HG03571 (cell line): ENCODE data around the gene TBL3.
"Not testable (repeated sequence)": the region's sequence is repeated elsewhere in the genome, so short reads cannot be mapped to it uniquely, and the experiment has no call there.

ENCODE experiments used
- ATAC-seq: cut with Tn5 transposase; IDR thresholded peaks from one replicate; pipeline ENCODE4 v1.9.1; 2021; ENCODE audit not compliant: unreplicated experiment

The TBL3 gene

DNA sequence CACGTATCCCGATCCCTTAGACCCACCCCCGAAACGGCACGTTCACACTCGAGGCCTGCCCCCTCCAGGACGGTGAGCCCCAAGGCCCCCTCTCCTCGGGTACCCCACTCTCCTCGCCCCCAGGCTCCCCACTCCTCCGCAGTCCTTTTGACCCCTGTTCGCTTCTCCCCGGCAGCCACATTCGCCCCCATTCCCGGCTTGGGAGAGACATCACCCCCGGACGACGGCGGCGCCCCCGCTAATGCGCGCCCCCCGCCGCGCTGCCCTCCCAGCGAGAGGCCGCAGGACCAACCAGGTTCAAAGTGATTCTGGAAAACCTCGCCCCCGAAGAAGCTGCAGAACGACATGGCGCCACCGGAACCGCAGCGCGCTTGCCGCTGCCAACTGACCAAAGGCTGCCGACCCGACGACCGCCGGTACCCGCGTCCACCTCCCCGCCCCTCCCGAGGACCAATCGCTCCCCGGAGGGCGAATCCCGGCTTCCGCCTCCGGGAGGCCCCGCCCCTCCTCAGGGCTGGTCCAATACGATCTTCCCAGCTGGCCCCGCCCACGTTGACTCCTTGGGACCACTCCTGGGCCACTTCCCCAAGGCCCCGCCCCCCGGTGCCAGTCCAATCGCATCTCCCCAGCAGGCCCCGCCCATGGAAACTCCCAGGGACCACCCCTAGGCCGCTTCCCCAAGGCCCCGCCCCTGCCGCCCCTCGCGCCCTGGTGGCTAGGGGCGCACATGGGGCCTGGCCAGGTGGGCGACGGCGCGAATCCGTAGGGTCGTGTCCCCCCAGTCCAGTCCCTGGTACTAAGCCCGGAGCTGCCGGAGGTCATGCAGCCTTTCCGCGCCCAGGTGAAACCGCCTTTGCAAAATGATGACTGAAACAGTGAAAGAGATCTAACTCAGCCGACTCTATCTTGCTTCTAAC, 28.8 kb upstream of the TBL3 start, which contains the start of gene MSRB1:
TSS of gene MSRB1 (minus strand) at position 390 of the 917 bp plus-strand sequence. CDS start at position 347, 43 bp downstream.
- peak; percentile 86 for ATAC-seq

DNA sequence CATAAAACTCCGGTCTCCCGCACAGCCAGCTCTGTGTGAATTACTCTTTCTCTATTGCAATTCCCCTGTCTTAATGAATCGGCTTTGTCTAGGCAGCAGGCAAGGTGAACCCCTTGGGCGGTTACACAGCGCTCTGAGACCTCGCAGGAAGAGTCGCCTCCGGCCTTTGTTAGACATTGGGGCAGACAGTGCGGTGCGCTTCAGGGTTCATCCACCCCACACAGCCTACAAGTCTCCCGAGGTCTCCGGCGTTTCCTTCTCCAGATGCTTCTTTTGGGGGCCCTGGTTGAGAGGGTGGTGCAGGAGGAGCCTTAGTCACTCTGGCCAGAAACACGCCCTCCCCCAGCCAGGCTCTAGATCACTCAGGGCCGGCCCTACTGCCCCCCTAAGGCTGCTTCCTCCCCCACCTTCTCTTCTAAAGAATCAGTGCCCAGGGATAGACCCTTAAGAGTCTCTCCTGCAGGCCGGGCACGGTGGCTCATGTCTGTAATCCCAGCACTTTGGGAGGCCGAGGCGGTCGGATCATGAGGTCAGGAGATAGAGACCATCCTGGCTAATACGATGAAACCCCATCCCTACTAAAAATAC, 27.1 kb upstream of the TBL3 start:
- ATAC-seq: no peak

DNA sequence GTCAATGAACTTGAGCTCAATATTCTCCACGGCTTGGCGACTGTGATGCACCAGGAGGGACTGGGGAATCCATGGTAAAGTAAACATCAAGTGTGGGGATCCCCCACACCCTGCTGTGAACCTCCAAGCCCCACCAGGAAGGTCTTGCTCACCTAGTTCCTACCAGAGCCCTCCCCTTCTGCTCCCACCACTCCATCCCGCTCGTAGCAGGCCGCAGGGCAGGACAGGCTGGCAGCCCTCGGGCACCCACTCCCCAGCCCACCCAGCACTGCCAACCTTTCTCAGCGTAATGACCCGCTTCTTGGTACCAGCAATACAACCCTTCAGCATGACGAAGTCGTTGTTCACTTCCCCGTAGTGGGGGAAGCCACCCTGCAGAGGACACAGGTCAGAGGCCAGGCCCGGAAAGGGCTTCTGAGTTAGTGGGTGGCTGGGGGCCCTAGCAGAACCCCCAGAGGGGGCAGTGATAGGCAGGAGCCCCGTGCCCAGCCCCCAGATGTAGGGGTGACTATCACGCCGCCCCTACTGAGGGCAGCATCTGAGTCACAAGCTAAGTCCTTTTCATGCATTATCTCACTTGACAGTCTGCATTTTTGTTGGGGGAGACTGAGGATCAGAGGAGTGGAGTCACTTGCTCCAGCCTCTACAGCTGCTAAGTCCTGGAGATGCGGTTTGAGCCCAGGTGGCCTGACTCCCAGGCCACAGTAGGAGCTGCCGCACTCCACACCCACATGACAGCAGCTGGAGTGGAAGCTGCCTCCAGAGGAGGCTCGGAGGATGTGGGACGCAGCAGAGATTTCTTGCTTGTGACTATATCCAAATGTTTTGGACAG, 26.1 kb upstream of the TBL3 start:
- ATAC-seq: no peak

DNA sequence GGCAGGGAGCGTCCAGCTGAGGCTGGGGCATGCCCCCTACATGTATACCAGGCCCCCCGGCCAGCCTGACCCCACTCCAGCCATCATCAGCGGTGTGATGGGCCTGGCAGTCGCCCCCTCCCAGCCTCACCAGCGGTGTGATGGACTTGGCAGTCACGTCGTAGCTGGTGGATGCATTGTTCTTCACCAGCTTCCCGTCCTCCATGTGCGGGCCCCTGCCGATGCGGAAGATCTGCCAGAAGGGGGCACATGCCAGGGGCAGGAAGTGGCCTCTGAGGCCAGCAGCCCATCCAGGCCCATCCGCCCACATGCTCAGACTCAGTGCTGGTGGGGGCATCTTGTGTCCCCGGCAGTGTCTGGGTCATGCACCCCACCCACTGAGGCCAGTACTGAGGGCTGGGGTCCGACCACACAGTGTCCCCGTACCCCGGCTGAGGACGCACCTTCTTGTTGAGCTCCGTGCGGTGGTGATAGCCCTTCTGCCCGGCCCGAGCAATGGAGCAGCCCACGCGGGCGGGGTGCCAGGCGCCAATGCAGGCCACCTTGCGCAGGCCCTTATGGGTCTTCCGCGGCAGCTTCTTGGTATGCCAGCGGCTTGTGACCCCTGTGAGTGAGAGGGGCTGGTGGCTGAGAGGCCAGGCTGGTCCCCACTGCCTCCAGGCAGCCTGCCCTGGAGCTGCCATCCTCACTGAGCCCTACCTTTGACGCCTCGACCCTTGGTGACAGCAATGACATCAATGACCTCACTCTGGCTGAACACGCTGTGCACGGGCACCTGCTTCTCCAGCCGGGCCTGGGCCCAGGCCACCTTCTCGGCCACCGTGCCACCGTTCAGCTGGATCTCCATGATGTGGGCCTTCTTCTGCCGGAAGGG, 25.1 kb upstream of the TBL3 start:
- no peak for ATAC-seq

DNA sequence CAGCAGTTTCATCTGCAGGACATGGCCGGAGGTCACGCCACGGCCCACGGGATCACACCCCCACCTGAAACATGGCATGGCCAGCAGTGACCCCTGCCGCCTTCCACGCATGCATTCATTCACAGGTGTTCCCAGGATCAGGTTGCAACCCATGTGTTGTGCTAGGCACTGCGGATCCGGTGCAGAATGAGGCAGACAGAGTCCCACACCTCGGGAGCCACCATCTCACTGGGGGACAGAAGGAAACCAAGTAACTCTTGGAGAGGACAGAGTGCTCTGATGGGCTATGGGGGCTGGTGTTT, 24.5 kb upstream of the TBL3 start:
- no peak for ATAC-seq

DNA sequence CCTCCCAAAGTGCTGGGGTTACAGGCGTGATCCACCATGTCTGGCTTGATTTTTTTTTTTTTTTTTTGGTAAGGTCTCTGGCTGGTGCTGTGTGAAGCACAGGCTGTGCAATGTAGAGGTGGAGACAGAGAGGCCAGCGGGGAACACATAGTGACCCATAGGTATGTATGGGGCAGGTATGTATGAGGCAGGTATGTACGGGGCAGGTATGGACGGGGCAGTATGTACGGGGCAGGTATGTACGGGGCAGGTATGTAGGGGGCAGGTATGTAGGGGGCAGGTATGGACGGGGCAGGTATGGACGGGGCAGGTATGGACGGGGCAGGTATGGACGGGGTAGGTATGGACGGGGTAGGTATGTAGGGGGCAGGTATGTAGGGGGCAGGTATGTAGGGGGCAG, 22.3 kb upstream of the TBL3 start:
- ATAC-seq: no peak

DNA sequence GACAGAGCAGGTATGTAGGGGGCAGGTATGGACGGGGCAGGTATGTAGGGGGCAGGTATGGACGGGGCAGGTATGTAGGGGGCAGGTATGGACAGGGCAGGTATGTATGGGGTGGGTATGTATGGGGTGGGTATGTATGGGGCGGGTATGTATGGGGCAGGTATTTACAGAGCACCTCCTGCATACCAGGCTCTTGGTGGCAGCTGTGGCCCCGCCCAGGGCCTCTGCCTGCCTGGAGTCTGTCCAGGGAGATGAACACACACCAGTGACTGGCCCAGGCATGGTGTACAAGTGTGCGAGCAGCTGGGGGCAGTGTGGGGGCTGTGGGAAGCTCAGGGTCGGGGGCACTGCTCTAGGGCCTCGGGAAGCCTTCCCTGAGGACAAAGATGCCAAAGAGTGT, 21.8 kb upstream of the TBL3 start:
- no peak for ATAC-seq

DNA sequence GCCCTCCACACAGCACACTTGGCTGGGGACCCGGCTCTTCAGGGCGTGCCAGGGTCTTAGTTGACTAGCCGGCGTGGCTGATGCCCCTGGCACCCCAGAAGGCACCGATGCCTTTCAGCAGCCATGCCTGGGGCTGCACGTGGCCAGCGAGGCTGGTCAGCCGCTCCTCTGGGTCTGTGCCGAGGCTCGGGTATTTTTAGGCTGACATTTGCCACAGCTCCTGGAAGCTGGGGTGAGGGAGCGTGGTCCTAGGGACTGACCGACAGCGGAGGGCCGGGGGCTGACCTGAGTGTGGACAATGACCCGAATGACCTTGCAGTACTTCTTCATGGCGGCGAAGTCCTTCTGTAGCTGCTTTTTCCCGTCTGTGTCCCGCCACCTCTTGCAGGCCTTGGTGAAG, 21.3 kb upstream of the TBL3 start:
- no peak for ATAC-seq

DNA sequence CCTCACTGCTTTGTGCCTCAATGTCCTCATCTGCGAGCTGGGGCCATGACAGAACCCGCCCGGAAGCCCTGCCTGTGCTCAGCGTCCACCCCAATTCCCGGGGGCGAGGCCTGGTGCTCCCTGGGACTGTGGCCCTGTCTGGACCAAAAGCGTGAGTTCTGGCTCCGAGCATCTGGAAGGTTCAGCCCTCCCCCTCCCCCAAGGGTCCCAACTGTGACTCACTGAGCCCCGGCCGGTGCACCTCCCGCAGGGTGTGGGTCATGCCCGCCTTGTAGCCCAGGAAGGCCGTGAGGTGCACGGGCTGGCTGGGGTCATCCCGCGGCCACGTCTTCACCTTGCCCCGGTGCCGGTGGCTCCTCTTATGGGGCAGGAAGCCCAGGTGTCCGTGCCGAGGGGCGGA, 18.1 kb upstream of the TBL3 start:
- no peak for ATAC-seq

DNA sequence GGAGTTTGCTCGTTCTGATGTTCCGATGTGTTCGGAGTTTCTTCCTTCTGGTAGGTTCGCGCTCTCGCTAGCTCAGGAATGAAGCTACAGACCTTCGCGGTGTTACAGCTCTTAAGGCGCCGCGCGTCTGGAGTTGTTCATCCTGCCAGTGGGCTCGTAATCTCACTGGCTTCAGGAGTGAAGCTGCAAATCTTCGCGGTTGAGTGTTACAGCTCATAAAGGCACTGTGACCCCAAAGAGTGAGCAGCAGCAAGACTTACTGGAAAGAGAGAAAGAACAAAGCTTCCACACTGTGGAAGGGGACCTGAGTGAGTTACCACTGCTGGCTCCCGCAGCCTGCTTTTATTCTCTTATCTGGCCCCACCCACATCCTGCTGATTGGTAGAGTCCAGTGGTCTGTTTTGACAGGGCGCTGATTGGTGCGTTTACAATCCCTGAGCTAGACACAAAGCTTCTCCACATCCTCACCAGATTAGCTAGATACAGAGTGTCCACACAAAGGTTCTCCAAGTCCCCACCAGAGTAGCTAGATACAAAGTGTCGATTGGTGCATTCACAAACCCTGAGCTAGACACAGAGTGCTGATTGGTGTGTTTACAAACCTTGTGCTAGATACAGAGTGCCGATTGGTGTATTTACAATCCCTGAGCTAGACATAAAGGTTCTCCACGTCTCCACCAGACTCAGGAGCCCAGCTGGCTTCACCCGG, 14.3 kb upstream of the TBL3 start:
- not testable (repeated sequence) for ATAC-seq

DNA sequence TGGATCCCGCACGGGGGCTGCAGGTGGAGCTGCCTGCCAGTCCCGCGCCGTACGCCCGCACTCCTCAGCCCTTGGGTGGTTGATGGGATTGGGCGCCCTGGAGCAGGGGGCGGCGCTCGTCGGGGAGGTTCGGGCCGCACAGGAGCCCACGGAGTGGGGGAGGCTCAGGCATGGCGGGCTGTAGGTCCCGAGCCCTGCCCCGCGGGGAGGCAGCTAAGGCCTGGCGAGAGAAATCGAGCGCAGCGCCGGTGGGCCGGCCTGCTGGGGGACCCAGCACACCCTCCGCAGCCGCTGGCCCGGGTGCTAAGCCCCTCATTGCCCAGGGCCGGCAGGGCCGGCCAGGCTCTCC, 13.7 kb upstream of the TBL3 start:
- ATAC-seq: not testable (repeated sequence)

DNA sequence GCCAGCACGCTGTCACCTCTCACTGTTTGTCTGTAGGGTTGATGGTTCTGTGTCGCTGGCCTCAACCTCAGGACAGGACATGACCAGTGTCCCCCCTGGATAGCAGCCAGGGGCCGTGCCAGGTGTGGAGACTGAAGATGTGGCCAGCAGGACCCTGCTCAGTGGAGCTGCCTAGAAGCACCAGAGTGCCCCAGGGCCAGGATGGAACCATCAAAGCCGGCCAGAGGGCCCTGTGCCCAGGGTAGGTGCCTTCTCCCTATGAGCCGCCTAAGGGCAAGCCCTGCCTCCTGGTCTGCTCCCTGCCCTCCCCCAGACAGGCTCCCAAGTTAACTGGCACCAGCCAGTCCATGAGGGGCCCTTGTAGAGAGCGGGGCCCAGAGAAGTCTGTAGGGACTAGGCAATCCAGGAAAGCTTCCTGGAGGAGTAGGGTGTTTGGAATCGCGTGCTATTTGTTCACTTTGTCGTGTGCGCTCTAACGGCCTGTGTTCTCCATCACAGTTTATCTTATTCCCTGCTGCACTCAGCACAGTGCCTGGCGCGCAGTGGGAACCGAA, 13.1 kb upstream of the TBL3 start:
- ATAC-seq: no peak

DNA sequence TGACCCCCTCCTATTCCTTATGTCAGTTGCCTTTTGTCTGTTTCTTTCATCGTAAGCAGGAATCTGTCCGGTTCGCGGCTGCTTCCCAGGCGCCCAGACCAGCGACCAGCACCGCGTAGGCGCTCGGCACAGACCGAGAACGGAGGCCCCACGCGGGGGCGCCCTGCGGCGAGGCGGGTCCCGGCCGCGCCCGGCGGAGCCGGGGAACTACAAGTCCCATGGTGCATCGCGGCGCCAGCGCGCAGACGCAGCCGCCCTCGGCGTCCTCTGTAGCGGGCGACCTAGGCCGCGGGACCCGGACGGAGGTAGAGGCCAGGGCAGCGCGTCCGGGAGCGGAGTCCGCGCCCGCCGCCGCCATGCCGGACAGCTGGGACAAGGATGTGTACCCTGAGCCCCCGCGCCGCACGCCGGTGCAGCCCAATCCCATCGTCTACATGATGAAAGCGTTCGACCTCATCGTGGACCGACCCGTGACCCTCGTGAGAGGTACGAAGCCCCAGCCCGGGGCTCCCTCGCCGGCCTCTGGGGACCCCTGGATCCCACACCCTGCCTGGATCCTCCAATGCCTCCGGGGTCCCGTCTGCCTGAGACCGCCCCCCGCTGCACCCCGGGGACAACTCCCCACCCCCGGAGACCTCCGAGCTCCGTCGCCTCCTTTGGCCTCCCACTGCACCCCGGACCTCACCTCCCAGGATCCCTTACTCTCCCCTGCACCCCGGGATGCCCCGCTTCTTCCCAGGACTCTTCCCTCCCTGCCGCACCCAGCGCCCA, 12.4 kb upstream of the TBL3 start, which contains the start of gene NDUFB10:
TSS of gene NDUFB10 (plus strand) at position 270 of the 771 bp plus-strand sequence. CDS start at position 357, 87 bp downstream.
- ATAC-seq: peak; percentile 48

DNA sequence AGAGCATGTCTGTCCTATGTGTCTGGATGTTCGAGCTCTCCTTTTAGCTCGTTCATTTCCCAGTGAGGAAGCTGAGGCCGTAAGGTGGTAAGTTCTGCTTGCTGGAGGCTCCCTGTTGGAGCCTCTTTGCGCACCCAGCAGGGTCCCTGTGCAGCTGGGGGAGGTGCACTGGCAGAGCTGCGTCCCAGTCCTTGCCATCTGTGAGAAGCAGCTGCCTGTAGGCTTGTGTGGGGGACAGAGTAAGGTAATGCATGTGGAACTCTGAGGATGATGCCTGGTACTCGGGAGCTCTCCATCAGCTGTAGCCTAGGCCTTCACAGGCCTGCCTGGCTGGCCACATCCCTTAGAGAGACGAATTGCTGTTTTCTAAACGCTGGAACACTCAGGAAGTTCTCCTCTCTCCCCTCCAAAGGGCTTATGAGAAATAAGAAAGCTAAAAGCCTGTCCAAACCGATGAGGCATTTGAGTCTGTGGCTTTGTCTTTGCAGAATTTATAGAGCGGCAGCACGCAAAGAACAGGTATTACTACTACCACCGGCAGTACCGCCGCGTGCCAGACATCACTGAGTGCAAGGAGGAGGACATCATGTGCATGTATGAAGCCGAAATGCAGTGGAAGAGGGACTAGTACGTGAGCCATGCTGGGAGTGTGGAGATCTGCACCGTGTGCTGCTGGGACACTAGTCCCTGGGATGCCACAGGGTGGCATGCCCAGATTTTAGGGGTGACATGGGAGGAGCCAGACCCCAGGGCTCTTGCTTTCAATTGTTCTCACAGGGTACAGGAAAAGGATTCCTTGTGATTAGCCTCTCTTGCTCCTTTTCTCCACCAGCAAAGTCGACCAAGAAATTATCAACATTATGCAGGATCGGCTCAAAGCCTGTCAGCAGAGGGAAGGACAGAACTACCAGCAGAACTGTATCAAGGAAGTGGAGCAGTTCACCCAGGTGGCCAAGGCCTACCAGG, 10.9 kb upstream of the TBL3 start:
- ATAC-seq: no peak

DNA sequence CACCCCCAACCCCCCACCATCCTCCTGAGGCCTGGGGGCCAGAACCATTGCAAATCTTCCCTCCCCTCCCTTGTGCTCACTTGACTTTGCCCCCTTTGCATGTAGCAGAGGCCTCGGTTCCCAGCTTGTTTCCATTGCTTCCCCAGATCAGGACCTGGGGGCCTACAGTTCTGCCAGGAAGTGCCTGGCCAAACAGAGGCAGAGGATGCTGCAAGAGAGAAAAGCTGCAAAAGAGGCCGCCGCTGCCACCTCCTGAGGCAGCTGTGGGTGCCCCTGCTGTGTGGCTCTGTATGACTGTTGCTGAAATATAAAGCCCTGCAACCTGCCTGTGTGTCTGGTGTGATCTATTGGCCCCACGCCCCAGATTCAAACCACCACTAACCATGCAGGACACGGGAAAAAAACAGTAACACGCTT, 10.2 kb upstream of the TBL3 start:
- ATAC-seq: no peak

DNA sequence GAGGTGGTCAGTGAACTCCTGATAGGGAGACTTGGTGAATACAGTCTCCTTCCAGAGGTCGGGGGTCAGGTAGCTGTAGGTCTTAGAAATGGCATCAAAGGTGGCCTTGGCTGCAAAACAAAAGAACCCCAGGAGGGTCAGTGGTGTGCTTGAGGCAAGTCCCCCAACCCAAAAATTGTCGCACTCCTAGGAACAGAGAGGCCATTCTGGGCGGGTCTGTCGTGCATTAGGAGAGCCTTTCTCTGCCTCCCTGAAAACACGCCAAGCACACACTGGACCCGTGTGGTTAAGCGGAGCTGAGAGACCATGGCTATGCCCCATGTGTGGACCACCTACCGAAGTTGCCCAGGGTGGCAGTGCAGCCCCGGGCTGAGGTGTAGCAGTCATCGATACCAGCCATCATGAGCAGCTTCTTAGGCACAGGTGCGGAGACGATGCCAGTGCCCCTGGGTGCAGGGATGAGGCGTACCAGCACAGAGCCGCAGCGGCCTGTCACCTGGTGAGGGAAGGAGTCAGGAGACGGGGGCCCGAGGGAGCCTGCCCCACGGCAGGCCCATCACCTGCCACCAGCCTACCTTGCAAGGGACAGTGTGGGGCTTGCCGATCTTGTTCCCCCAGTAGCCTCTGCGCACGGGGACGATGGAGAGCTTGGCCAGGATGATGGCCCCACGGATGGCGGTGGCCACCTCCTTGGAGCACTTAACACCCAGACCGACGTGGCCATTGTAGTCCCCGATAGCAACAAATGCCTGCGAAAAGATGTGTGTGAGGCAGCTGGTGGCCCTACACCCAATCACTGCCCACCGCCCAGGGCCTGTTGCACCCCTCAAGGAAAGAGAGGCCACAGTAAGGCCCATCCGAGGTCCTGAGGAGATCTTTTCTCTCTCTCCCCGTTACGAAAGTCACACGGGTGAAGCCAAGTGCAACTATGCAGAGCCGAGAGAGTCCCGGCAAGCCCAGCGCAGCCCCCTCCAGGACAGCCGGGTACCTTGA, 9.4 kb upstream of the TBL3 start:
- ATAC-seq: not testable (repeated sequence)
